OCI-LY1 (cell line): ENCODE measurements around the gene ARID5B.

Experiments used
- CTCF ChIP-seq: fragments of 200-600 bp; sonication (generic), shearing (Covaris generic); IDR thresholded peaks from 2 replicates; pipeline ENCODE4 v1.5.1; 2017; ENCODE audit warnings: mild to moderate bottlenecking, antibody characterized with exemption, low read length, moderate library complexity, mixed read lengths
- EZH2 ChIP-seq: fragments of 200-600 bp; sonication (generic), shearing (Covaris generic); IDR thresholded peaks from 2 replicates; pipeline ENCODE4 v1.8.0; 2017; ENCODE audit warnings: borderline replicate concordance, mixed run types, mild to moderate bottlenecking, antibody characterized with exemption, low read length, moderate library complexity, mixed read lengths

- TF ChIP-seq CTCF (no peak), EZH2 (no peak)
Observed at GRCh38 chr10:62071846-62072281, 170.4 kb downstream of the ARID5B start.
